Testis (tissue), 3 donors: ENCODE results near the gene PAX8. TPM values are rescaled to one million over a fixed set of nuclear protein-coding genes. Genes with fewer than 3 reads are reported as not detected.

Experiments
- DNase-seq: peaks from one replicate; pipeline ENCODE4 v3.0.0-alpha.2; 2019
- H3K27ac ChIP-seq, 2 donors: fragments of 200-600 bp; sonication (generic); one replicate each; pipeline ENCODE4 v1.5.1; 2019
- H3K27me3 ChIP-seq: fragments of 200-600 bp; sonication (generic); one replicate; pipeline ENCODE4 v1.5.1; 2019
- H3K36me3 ChIP-seq: fragments of 200-600 bp; sonication (generic); one replicate; pipeline ENCODE4 v1.5.1; 2017; ENCODE audit warnings: low read depth; ENCODE audit errors: missing control alignments
- H3K4me1 ChIP-seq: fragments of 200-600 bp; sonication (generic); one replicate; pipeline ENCODE4 v1.5.1; 2019
- H3K4me3 ChIP-seq, 2 donors: fragments of 200-600 bp; sonication (generic); one replicate each; pipeline ENCODE4 v1.5.1; 2017 to 2019
- H3K9me3 ChIP-seq: fragments of 200-600 bp; sonication (generic); one replicate; pipeline ENCODE4 v1.5.1; 2017
- POLR2A ChIP-seq: fragments of 450-650 bp; IDR thresholded peaks from one replicate; pipeline ENCODE4 v1.6.1; 2017; ENCODE audit warnings: antibody characterized with exemption, mild to moderate bottlenecking, moderate library complexity
- WGBS, 2 donors: methylation state at CpG; one replicate each; pipeline ENCODE4 v1.1.5; 2018; 5-methylcytosine and 5-hydroxymethylcytosine counted together
- intact Hi-C: fragments of 100-400 bp; cut with DNase I; formaldehyde crosslinking; loops from one replicate; pipeline ENCODE4 v1.15.1; 2023; ENCODE audit warnings: low total_unique reads
- polyA plus RNA-seq: library from polyadenylated mRNA; stranded (reverse); fragments of 350-450 nt; fragmentation: Illumina TruSeq; extraction: RNeasy Lipid Tissue Mini Kit (QIAGEN cat#74804); gene quantifications from one replicate; pipeline ENCODE4 v1.2.3, GENCODE V29; 2014; ENCODE audit warnings: low read depth, low replicate concordance; ENCODE audit not compliant: insufficient read depth
- total RNA-seq, 2 donors: library from RNA; depleted of rRNA; stranded (reverse); fragments of >200 nt; gene quantifications; one replicate each; pipeline ENCODE4 v1.2.3, GENCODE V29; 2016
- TF ChIP-seq, protein P1 (sequence below), 3 experiments: fragments of 450-650 bp in 2 of 3; fragments of 200-600 bp in 1 of 3; sonication (generic) in 1 of 3; IDR thresholded peaks; one replicate each; pipeline ENCODE4 v1.5.1; 2016 to 2019; ENCODE audit warnings: antibody characterized with exemption in 3 of 3, mild to moderate bottlenecking in 2 of 3, moderate library complexity in 1 of 3

Gene PAX8
- total and polyA plus RNA-seq, 3 donors from 2014 or later: 4.7 to 22.3 (median 5.4) TPM

- DNase-seq: no peak
- Histone ChIP-seq H3K27me3 (no peaks in the 10 kb centered on the region), H3K9me3 (no peaks in the 10 kb centered on the region), H3K27ac (no peak overlapping the region), H3K4me3 (no peak overlapping the region), H3K36me3 (no peaks in the 10 kb centered on the region), H3K4me1 (peaks cover 6% of the 10 kb centered on the region)
- intact Hi-C loops: no loop called here
- 34 to 60% methylated on average over 1 of the region's 1 CpG for WGBS, 2 donors
- no peak for TF ChIP-seq POLR2A
- TF ChIP-seq, protein P1, sequence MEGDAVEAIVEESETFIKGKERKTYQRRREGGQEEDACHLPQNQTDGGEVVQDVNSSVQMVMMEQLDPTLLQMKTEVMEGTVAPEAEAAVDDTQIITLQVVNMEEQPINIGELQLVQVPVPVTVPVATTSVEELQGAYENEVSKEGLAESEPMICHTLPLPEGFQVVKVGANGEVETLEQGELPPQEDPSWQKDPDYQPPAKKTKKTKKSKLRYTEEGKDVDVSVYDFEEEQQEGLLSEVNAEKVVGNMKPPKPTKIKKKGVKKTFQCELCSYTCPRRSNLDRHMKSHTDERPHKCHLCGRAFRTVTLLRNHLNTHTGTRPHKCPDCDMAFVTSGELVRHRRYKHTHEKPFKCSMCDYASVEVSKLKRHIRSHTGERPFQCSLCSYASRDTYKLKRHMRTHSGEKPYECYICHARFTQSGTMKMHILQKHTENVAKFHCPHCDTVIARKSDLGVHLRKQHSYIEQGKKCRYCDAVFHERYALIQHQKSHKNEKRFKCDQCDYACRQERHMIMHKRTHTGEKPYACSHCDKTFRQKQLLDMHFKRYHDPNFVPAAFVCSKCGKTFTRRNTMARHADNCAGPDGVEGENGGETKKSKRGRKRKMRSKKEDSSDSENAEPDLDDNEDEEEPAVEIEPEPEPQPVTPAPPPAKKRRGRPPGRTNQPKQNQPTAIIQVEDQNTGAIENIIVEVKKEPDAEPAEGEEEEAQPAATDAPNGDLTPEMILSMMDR (IDR thresholded peaks at IDR 0.05): no peak
Measured at GRCh38 chr2:113190871-113191270, 87.8 kb downstream of the PAX8 start.

DNA sequence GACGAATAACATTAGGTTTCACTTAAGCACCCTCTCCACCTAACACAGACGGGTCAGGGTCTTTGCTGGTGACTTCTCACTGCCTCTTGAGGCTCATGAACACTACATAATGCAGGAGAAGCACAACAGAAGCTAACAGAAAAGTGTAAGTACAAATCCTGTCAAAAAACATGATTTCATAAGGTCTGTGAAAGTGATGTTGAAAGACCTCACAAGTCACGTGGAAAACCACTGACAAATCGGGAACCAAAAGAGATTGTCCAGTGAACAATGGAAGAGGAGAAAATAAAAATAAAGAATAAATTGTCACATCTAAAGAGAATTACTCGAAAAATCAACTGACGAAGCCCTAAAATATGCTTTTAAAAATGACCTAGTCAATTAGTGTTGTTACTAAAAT, 91.0 kb downstream of the PAX8 start:
- TF ChIP-seq, protein P1 (IDR thresholded peaks at IDR 0.05): no peak
- TF ChIP-seq POLR2A: no peak
- Histone ChIP-seq H3K36me3 (no peaks in the 10 kb centered on the region), H3K9me3 (no peaks in the 10 kb centered on the region), H3K27me3 (no peaks in the 10 kb centered on the region), H3K4me3 (no peak overlapping the region), H3K27ac (no peak overlapping the region), H3K4me1 (peaks cover 18% of the 10 kb centered on the region)
- 80 to 82% methylated on average over 6 of the region's 6 CpGs for WGBS, 2 donors
- DNase-seq: no peak
- intact Hi-C loops: no loop called here

GRCh38 chr2:113186433-113186796, 92.3 kb downstream of the PAX8 start:
- DNase-seq: no peak
- intact Hi-C loops: no loop called here
- TF ChIP-seq, protein P1 (IDR thresholded peaks at IDR 0.05): no peak
- H3K27me3 ChIP-seq: no peaks in the 10 kb centered on the region
- no peaks in the 10 kb centered on the region for H3K36me3 ChIP-seq
- WGBS, 2 donors: 61 to 71% methylated on average over 5 of the region's 5 CpGs
- peaks cover 24% of the 10 kb centered on the region for H3K4me1 ChIP-seq
- H3K9me3 ChIP-seq: no peaks in the 10 kb centered on the region
- H3K27ac ChIP-seq: no peak overlapping the region
- H3K4me3 ChIP-seq: no peak overlapping the region

DNA sequence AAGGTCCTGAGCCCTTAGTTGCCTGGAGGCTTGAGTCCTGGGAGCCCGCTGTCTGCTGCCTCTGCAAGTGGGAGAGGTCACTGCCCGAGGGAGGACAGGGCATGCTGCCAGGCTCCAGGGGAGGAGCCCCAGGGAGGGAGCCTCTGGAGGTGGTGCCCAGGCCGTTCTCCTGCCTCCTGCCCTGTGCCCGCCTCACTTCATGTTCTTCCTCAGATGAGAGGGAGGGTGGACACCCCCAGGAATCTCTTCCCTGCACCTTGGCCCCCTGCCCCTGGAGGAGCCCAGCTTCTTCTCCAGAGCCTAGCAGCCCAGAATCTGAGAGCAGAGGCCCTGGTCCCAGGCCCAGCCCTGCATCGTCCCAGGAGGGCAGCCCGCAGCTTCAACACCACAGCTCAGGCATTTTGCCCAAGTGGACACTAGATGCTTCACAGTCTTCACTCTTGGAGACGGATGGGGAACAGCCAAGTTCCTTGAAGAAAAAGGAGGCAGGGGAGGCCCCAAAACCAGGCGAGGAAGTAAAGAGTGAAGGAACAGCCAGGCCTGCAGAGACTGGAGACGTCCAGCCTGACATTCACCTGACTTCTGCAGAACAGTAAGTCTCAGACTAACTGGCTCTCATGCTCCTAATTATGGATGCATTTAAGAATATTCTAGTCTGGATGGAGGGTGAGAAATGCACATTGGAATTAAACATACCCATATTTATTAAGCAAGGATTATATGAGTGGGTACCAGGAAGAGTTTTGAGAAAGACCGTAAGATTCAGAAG, 92.9 kb downstream of the PAX8 start:
- H3K27ac ChIP-seq: peak overlapping the region in 1 of 2 donors; percentile 6
- no peak overlapping the region for H3K4me3 ChIP-seq
- no peaks in the 10 kb centered on the region for H3K36me3 ChIP-seq
- intact Hi-C loops: no loop called here
- 36 to 59% methylated on average over 10 of the region's 10 CpGs for WGBS, 2 donors
- no peaks in the 10 kb centered on the region for H3K9me3 ChIP-seq
- H3K27me3 ChIP-seq: no peaks in the 10 kb centered on the region
- TF ChIP-seq POLR2A: no peak
- TF ChIP-seq, protein P1 (IDR thresholded peaks at IDR 0.05): no peak
- H3K4me1 ChIP-seq: peaks cover 29% of the 10 kb centered on the region
- peak; percentile 91 for DNase-seq
